Activated CD4-positive, alpha-beta memory T cell treated with anti-CD3 and anti-CD28 coated beads, Interleukin-2, amount 10 ng/mL, durations not matched to agents 7 days and 5 days (primary cell): ENCODE measurements around the gene CCNDBP1. TPM values are rescaled to one million over a fixed set of nuclear protein-coding genes. Genes with fewer than 3 reads are reported as not detected.

Experiments
- CTCF ChIA-PET: fragments of 350-600 bp; sonication (Branson Sonifier 250); formaldehyde crosslinking; loops from one replicate; lab custom pipeline; 2021; ENCODE audit warnings: antibody characterized with exemption, inconsistent platforms; lab: Charles Lee
- POLR2A ChIA-PET: fragments of 350-600 bp; sonication (Branson Sonifier 250); formaldehyde crosslinking; loops from one replicate; lab custom pipeline; 2021; ENCODE audit warnings: antibody characterized with exemption; lab: Charles Lee
- DNase-seq: peaks from one replicate; pipeline ENCODE4 v3.0.0-alpha.2; 2020
- H3K27ac Mint-ChIP-seq: one replicate; pipeline ENCODE4 v1.8.0; 2021; ENCODE audit warnings: mild to moderate bottlenecking, mixed read lengths
- H3K27me3 Mint-ChIP-seq: one replicate; pipeline ENCODE4 v1.8.0; 2021; ENCODE audit warnings: mixed read lengths
- H3K36me3 Mint-ChIP-seq: one replicate; pipeline ENCODE4 v1.8.0; 2021; ENCODE audit warnings: low read depth, mixed read lengths
- H3K4me1 Mint-ChIP-seq: one replicate; pipeline ENCODE4 v1.8.0; 2021; ENCODE audit warnings: mixed read lengths
- H3K4me3 Mint-ChIP-seq: one replicate; pipeline ENCODE4 v1.8.0; 2021; ENCODE audit warnings: mild to moderate bottlenecking, mixed read lengths
- H3K9me3 Mint-ChIP-seq: one replicate; pipeline ENCODE4 v1.8.0; 2021; ENCODE audit warnings: mixed read lengths
- total RNA-seq, 2 experiments: library from RNA; stranded (reverse); gene quantifications; one replicate each; pipeline ENCODE4 v1.2.3, GENCODE V29; 2021

The CCNDBP1 gene
- total RNA-seq, 2 experiments from 2014 or later, result 103 to 108 TPM

- no peak overlapping the region for H3K4me3 Mint-ChIP-seq
- peaks cover 7% of the 10 kb centered on the region for H3K27me3 Mint-ChIP-seq
- peaks cover 18% of the 10 kb centered on the region for H3K4me1 Mint-ChIP-seq
- H3K36me3 Mint-ChIP-seq, result no peaks in the 10 kb centered on the region
- no peak for DNase-seq
- ChIA-PET CTCF (interaction anchor here (1.8 kb wide), 1 partner anchor 17 kb away, joined by 6 read pairs; no protein-coding TSS in a partner anchor), POLR2A (no interaction called here)
- no peak overlapping the region for H3K27ac Mint-ChIP-seq
- no peaks in the 10 kb centered on the region for H3K9me3 Mint-ChIP-seq
These were observed 57.4 kb downstream of the CCNDBP1 start for GRCh38 chr15:43242616-43243015.

GRCh38 chr15:43243020-43243645 is 57.9 kb downstream of the CCNDBP1 start:
- CTCF ChIA-PET, result interaction anchor here (1.8 kb wide), 1 partner anchor 17 kb away, joined by 6 read pairs; no protein-coding TSS in a partner anchor
- no peaks in the 10 kb centered on the region for H3K36me3 Mint-ChIP-seq
- peaks cover 7% of the 10 kb centered on the region for H3K27me3 Mint-ChIP-seq
- POLR2A ChIA-PET, result no interaction called here
- H3K9me3 Mint-ChIP-seq, result no peaks in the 10 kb centered on the region
- H3K4me1 Mint-ChIP-seq, result peaks cover 18% of the 10 kb centered on the region
- H3K4me3 Mint-ChIP-seq, result no peak overlapping the region
- no peak overlapping the region for H3K27ac Mint-ChIP-seq
- no peak for DNase-seq

GRCh38 chr15:43244092-43244491 is 58.9 kb downstream of the CCNDBP1 start:
- ChIA-PET CTCF (no interaction called here), POLR2A (no interaction called here)
- H3K27ac Mint-ChIP-seq, result no peak overlapping the region
- H3K4me1 Mint-ChIP-seq, result peaks cover 17% of the 10 kb centered on the region
- peaks cover 7% of the 10 kb centered on the region for H3K27me3 Mint-ChIP-seq
- no peaks in the 10 kb centered on the region for H3K9me3 Mint-ChIP-seq
- no peak for DNase-seq
- no peak overlapping the region for H3K4me3 Mint-ChIP-seq
- no peaks in the 10 kb centered on the region for H3K36me3 Mint-ChIP-seq

GRCh38 chr15:43246261-43246774 is 61.1 kb downstream of the CCNDBP1 start:
- peaks cover 24% of the 10 kb centered on the region for H3K4me1 Mint-ChIP-seq
- no peaks in the 10 kb centered on the region for H3K9me3 Mint-ChIP-seq
- no peaks in the 10 kb centered on the region for H3K36me3 Mint-ChIP-seq
- peaks cover 7% of the 10 kb centered on the region for H3K27me3 Mint-ChIP-seq
- no peak for DNase-seq
- H3K4me3 Mint-ChIP-seq, result no peak overlapping the region
- H3K27ac Mint-ChIP-seq, result no peak overlapping the region
- POLR2A ChIA-PET, result no interaction called here
- CTCF ChIA-PET, result interaction anchor here (0.7 to 1.3 kb wide), 3 partner anchors 9 to 72 kb away, joined by 3 to 5 read pairs (median 3); no protein-coding TSS in a partner anchor

Other genes starting within 250 kb of the CCNDBP1 start
- gene UBR1, start 79.4 kb upstream of the CCNDBP1 start, total RNA-seq, result 10 to 100 TPM; 41.8 to 42.4 TPM
- gene TMEM62, start 51.8 kb upstream of the CCNDBP1 start, total RNA-seq, result 10 to 100 TPM; 24.2 to 24.9 TPM
- not detected for gene EPB42, start 35.6 kb downstream of the CCNDBP1 start, total RNA-seq
- under 1 TPM; 0.20 to 0.28 TPM for gene TGM5, start 81.5 kb downstream of the CCNDBP1 start, total RNA-seq
- gene TGM7, start 116.9 kb downstream of the CCNDBP1 start, total RNA-seq, result not detected
- 1 to 10 TPM; 8.9 to 9.5 TPM for gene LCMT2, start 145.2 kb downstream of the CCNDBP1 start, total RNA-seq
- 10 to 100 TPM; 29.4 to 30.1 TPM for gene ZSCAN29, start 185.6 kb downstream of the CCNDBP1 start, total RNA-seq
- gene TUBGCP4, start 185.7 kb downstream of the CCNDBP1 start, total RNA-seq, result 10 to 100 TPM; 30.4 to 34.7 TPM